Astrocyte (in vitro differentiated cells and primary cell): Measurements from ENCODE around the gene FAM131C.

Source experiments
- EZH2 ChIP-seq: IDR thresholded peaks from 2 replicates; pipeline ENCODE4 v1.6.1; 2012; ENCODE audit warnings: mild to moderate bottlenecking, low read length, inconsistent platforms; ENCODE audit not compliant: insufficient read depth
- TF ChIP-seq, protein P1 (sequence below): IDR thresholded peaks from 2 replicates; pipeline ENCODE4 v1.5.1; 2011; ENCODE audit warnings: low read depth, mild to moderate bottlenecking, inconsistent platforms, low read length, moderate library complexity; ENCODE audit not compliant: insufficient read depth

GRCh38 chr1:16095447-16095846 is 22.0 kb upstream of the FAM131C start:
- TF ChIP-seq, protein P1, sequence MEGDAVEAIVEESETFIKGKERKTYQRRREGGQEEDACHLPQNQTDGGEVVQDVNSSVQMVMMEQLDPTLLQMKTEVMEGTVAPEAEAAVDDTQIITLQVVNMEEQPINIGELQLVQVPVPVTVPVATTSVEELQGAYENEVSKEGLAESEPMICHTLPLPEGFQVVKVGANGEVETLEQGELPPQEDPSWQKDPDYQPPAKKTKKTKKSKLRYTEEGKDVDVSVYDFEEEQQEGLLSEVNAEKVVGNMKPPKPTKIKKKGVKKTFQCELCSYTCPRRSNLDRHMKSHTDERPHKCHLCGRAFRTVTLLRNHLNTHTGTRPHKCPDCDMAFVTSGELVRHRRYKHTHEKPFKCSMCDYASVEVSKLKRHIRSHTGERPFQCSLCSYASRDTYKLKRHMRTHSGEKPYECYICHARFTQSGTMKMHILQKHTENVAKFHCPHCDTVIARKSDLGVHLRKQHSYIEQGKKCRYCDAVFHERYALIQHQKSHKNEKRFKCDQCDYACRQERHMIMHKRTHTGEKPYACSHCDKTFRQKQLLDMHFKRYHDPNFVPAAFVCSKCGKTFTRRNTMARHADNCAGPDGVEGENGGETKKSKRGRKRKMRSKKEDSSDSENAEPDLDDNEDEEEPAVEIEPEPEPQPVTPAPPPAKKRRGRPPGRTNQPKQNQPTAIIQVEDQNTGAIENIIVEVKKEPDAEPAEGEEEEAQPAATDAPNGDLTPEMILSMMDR, result no peak
- TF ChIP-seq EZH2, result no peak
